ENCODE data around the gene ULK4.

The ULK4 gene

GRCh38 chr3:41627477-41628087, 334.3 kb downstream of the ULK4 start:
- no peak for DNase-seq (ENCODE audit: low read depth, low spot score)
- H3K27me3 ChIP-seq (ENCODE audit: control insufficient read depth, insufficient read depth, low read length), result no peaks in the 10 kb centered on the region
- H3K36me3 ChIP-seq (ENCODE audit: control insufficient read depth, insufficient read depth, low read length), result no peaks in the 10 kb centered on the region
- no peaks in the 10 kb centered on the region for H3K9me3 ChIP-seq (ENCODE audit: control insufficient read depth, insufficient read depth, low read length)
- peaks cover 5% of the 10 kb centered on the region for H3K4me1 ChIP-seq (ENCODE audit: control insufficient read depth, insufficient read depth, low read length)
- WGBS (ENCODE audit: insufficient coverage, insufficient read length), result no CpG with 5 or more reads among the region's 5 CpGs
- no peak overlapping the region for H3K4me3 ChIP-seq (ENCODE audit: low read length)
- H3K27ac ChIP-seq (ENCODE audit: low read length), result no peak overlapping the region

GRCh38 chr3:41612853-41613252, 349.1 kb downstream of the ULK4 start:
- Histone ChIP-seq H3K27ac (ENCODE audit: low read length) (no peak overlapping the region), H3K36me3 (ENCODE audit: control insufficient read depth, insufficient read depth, low read length) (no peaks in the 10 kb centered on the region), H3K4me3 (ENCODE audit: low read length) (no peak overlapping the region), H3K27me3 (ENCODE audit: control insufficient read depth, insufficient read depth, low read length) (no peaks in the 10 kb centered on the region), H3K4me1 (ENCODE audit: control insufficient read depth, insufficient read depth, low read length) (no peaks in the 10 kb centered on the region; the same call in 1 of the 2 replicates), H3K9me3 (ENCODE audit: control insufficient read depth, insufficient read depth, low read length) (no peaks in the 10 kb centered on the region)
- no peak for DNase-seq (ENCODE audit: low read depth, low spot score)
- no CpG with 5 or more reads among the region's 2 CpGs for WGBS (ENCODE audit: insufficient coverage, insufficient read length)

- Histone ChIP-seq H3K9me3 (ENCODE audit: control insufficient read depth, insufficient read depth, low read length) (no peaks in the 10 kb centered on the region), H3K4me3 (ENCODE audit: low read length) (no peak overlapping the region), H3K27ac (ENCODE audit: low read length) (no peak overlapping the region), H3K27me3 (ENCODE audit: control insufficient read depth, insufficient read depth, low read length) (no peaks in the 10 kb centered on the region), H3K4me1 (ENCODE audit: control insufficient read depth, insufficient read depth, low read length) (no peaks in the 10 kb centered on the region), H3K36me3 (ENCODE audit: control insufficient read depth, insufficient read depth, low read length) (no peaks in the 10 kb centered on the region)
- no CpG with 5 or more reads among the region's 6 CpGs for WGBS (ENCODE audit: insufficient coverage, insufficient read length)
- DNase-seq (ENCODE audit: low read depth, low spot score), result no peak
Observed at GRCh38 chr3:41611008-41611407, 350.9 kb downstream of the ULK4 start.

GRCh38 chr3:41608347-41608746, 353.6 kb downstream of the ULK4 start:
- no peaks in the 10 kb centered on the region for H3K4me1 ChIP-seq (ENCODE audit: control insufficient read depth, insufficient read depth, low read length)
- no peak overlapping the region for H3K27ac ChIP-seq (ENCODE audit: low read length)
- no peak for DNase-seq (ENCODE audit: low read depth, low spot score)
- H3K4me3 ChIP-seq (ENCODE audit: low read length), result no peak overlapping the region
- no peaks in the 10 kb centered on the region for H3K36me3 ChIP-seq (ENCODE audit: control insufficient read depth, insufficient read depth, low read length)
- H3K9me3 ChIP-seq (ENCODE audit: control insufficient read depth, insufficient read depth, low read length), result no peaks in the 10 kb centered on the region
- no peaks in the 10 kb centered on the region for H3K27me3 ChIP-seq (ENCODE audit: control insufficient read depth, insufficient read depth, low read length)
- no CpG with 5 or more reads among the region's 1 CpG for WGBS (ENCODE audit: insufficient coverage, insufficient read length)

- no peaks in the 10 kb centered on the region for H3K36me3 ChIP-seq (ENCODE audit: control insufficient read depth, insufficient read depth, low read length)
Observed at GRCh38 chr3:41603807-41604206, 358.1 kb downstream of the ULK4 start.

GRCh38 chr3:41602121-41602520, 359.8 kb downstream of the ULK4 start:
- no peak overlapping the region for H3K4me3 ChIP-seq (ENCODE audit: low read length)
- no peaks in the 10 kb centered on the region for H3K4me1 ChIP-seq (ENCODE audit: control insufficient read depth, insufficient read depth, low read length)
- H3K27ac ChIP-seq (ENCODE audit: low read length), result no peak overlapping the region
- no peaks in the 10 kb centered on the region for H3K9me3 ChIP-seq (ENCODE audit: control insufficient read depth, insufficient read depth, low read length)
- no peak for DNase-seq (ENCODE audit: low read depth, low spot score)
- H3K36me3 ChIP-seq (ENCODE audit: control insufficient read depth, insufficient read depth, low read length), result no peaks in the 10 kb centered on the region
- no peaks in the 10 kb centered on the region for H3K27me3 ChIP-seq (ENCODE audit: control insufficient read depth, insufficient read depth, low read length)

More at GRCh38 chr3:41603807-41604206, 358.1 kb downstream of the ULK4 start:
- no CpG with 5 or more reads among the region's 1 CpG for WGBS (ENCODE audit: insufficient coverage, insufficient read length)
- Histone ChIP-seq H3K27me3 (ENCODE audit: control insufficient read depth, insufficient read depth, low read length) (no peaks in the 10 kb centered on the region), H3K9me3 (ENCODE audit: control insufficient read depth, insufficient read depth, low read length) (no peaks in the 10 kb centered on the region), H3K27ac (ENCODE audit: low read length) (no peak overlapping the region), H3K4me3 (ENCODE audit: low read length) (no peak overlapping the region), H3K4me1 (ENCODE audit: control insufficient read depth, insufficient read depth, low read length) (no peaks in the 10 kb centered on the region)
- no peak for DNase-seq (ENCODE audit: low read depth, low spot score)

- DNase-seq (ENCODE audit: low read depth, low spot score), result no peak
- H3K27me3 ChIP-seq (ENCODE audit: control insufficient read depth, insufficient read depth, low read length), result no peaks in the 10 kb centered on the region
- H3K36me3 ChIP-seq (ENCODE audit: control insufficient read depth, insufficient read depth, low read length), result no peaks in the 10 kb centered on the region
- no peak overlapping the region for H3K27ac ChIP-seq (ENCODE audit: low read length)
- H3K9me3 ChIP-seq (ENCODE audit: control insufficient read depth, insufficient read depth, low read length), result no peaks in the 10 kb centered on the region
- no CpG with 5 or more reads among the region's 1 CpG for WGBS (ENCODE audit: insufficient coverage, insufficient read length)
- H3K4me1 ChIP-seq (ENCODE audit: control insufficient read depth, insufficient read depth, low read length), result no peaks in the 10 kb centered on the region
- no peak overlapping the region for H3K4me3 ChIP-seq (ENCODE audit: low read length)
Observed at GRCh38 chr3:41601404-41601987, 360.4 kb downstream of the ULK4 start.

GRCh38 chr3:41600616-41601015, 361.3 kb downstream of the ULK4 start:
- Histone ChIP-seq H3K27me3 (ENCODE audit: control insufficient read depth, insufficient read depth, low read length) (no peaks in the 10 kb centered on the region), H3K4me3 (ENCODE audit: low read length) (no peak overlapping the region), H3K9me3 (ENCODE audit: control insufficient read depth, insufficient read depth, low read length) (no peaks in the 10 kb centered on the region), H3K4me1 (ENCODE audit: control insufficient read depth, insufficient read depth, low read length) (no peaks in the 10 kb centered on the region), H3K27ac (ENCODE audit: low read length) (no peak overlapping the region), H3K36me3 (ENCODE audit: control insufficient read depth, insufficient read depth, low read length) (no peaks in the 10 kb centered on the region)
- no peak for DNase-seq (ENCODE audit: low read depth, low spot score)
- WGBS (ENCODE audit: insufficient coverage, insufficient read length), result no CpG with 5 or more reads among the region's 2 CpGs

GRCh38 chr3:41599127-41599484, 362.8 kb downstream of the ULK4 start:
- Histone ChIP-seq H3K4me1 (ENCODE audit: control insufficient read depth, insufficient read depth, low read length) (no peaks in the 10 kb centered on the region), H3K36me3 (ENCODE audit: control insufficient read depth, insufficient read depth, low read length) (no peaks in the 10 kb centered on the region), H3K4me3 (ENCODE audit: low read length) (no peak overlapping the region), H3K27me3 (ENCODE audit: control insufficient read depth, insufficient read depth, low read length) (no peaks in the 10 kb centered on the region), H3K9me3 (ENCODE audit: control insufficient read depth, insufficient read depth, low read length) (no peaks in the 10 kb centered on the region), H3K27ac (ENCODE audit: low read length) (no peak overlapping the region)
- no peak for DNase-seq (ENCODE audit: low read depth, low spot score)
- WGBS (ENCODE audit: insufficient coverage, insufficient read length), result no CpG with 5 or more reads among the region's 1 CpG

- H3K36me3 ChIP-seq (ENCODE audit: control insufficient read depth, insufficient read depth, low read length), result no peaks in the 10 kb centered on the region
- no peaks in the 10 kb centered on the region for H3K4me1 ChIP-seq (ENCODE audit: control insufficient read depth, insufficient read depth, low read length)
- 100% methylated on average over 2 of the region's 8 CpGs for WGBS (ENCODE audit: insufficient coverage, insufficient read length)
- no peak overlapping the region for H3K27ac ChIP-seq (ENCODE audit: low read length)
- no peak overlapping the region for H3K4me3 ChIP-seq (ENCODE audit: low read length)
- no peaks in the 10 kb centered on the region for H3K27me3 ChIP-seq (ENCODE audit: control insufficient read depth, insufficient read depth, low read length)
- DNase-seq (ENCODE audit: low read depth, low spot score), result no peak
- H3K9me3 ChIP-seq (ENCODE audit: control insufficient read depth, insufficient read depth, low read length), result no peaks in the 10 kb centered on the region
Observed at GRCh38 chr3:41598402-41599126, 363.3 kb downstream of the ULK4 start.

GRCh38 chr3:41593774-41594173, 368.1 kb downstream of the ULK4 start:
- WGBS (ENCODE audit: insufficient coverage, insufficient read length), result no CpG with 5 or more reads among the region's 5 CpGs
- Histone ChIP-seq H3K4me1 (ENCODE audit: control insufficient read depth, insufficient read depth, low read length) (no peaks in the 10 kb centered on the region), H3K36me3 (ENCODE audit: control insufficient read depth, insufficient read depth, low read length) (no peaks in the 10 kb centered on the region), H3K9me3 (ENCODE audit: control insufficient read depth, insufficient read depth, low read length) (no peaks in the 10 kb centered on the region), H3K27ac (ENCODE audit: low read length) (no peak overlapping the region), H3K4me3 (ENCODE audit: low read length) (no peak overlapping the region), H3K27me3 (ENCODE audit: control insufficient read depth, insufficient read depth, low read length) (no peaks in the 10 kb centered on the region)
- DNase-seq (ENCODE audit: low read depth, low spot score), result no peak
